GM12872 (cell line): ENCODE results near the gene DPY19L3.

ENCODE experiments used
- CTCF ChIP-seq: IDR thresholded peaks from 3 replicates; pipeline ENCODE4 v1.5.1; 2011; ENCODE audit warnings: low read depth, mild to moderate bottlenecking, low read length, moderate library complexity; ENCODE audit not compliant: insufficient read depth

The DPY19L3 gene

GRCh38 chr19:32377088-32377487 is 28.5 kb upstream of the DPY19L3 start:
- peak; percentile 40; the same call in 1 of the 3 replicates for TF ChIP-seq CTCF

GRCh38 chr19:32380269-32380668 is 25.3 kb upstream of the DPY19L3 start:
- no peak for TF ChIP-seq CTCF

- no peak for TF ChIP-seq CTCF
These were observed 17.7 kb upstream of the DPY19L3 start for GRCh38 chr19:32387701-32388392.

GRCh38 chr19:32388393-32388855 is 17.1 kb upstream of the DPY19L3 start:
- no peak for TF ChIP-seq CTCF

- TF ChIP-seq CTCF, result no peak
These were observed 12.7 kb upstream of the DPY19L3 start for GRCh38 chr19:32392901-32393300.

- no peak for TF ChIP-seq CTCF
These were observed 9.4 kb upstream of the DPY19L3 start for GRCh38 chr19:32396046-32396652.

GRCh38 chr19:32397671-32398101 is 7.9 kb upstream of the DPY19L3 start:
- no peak for TF ChIP-seq CTCF
